HepG2 (cell line): ENCODE measurements around the gene SLAMF6. TPM values are rescaled to one million over a fixed set of nuclear protein-coding genes. Genes with fewer than 3 reads are reported as not detected.

Experiments used
- ATAC-seq: fragments of 200-7000 bp; cut with Tn5 transposase; 3 replicates; pipeline ENCODE4 v1.9.1; 2020; ENCODE audit warnings: mild to moderate bottlenecking, moderate library complexity
- BruUV-seq: library from RNA; stranded (reverse); fragments of 400-500 nt; replicated peaks from 2 replicates; lab custom pipeline; 2021; lab: Mats Ljungman, UMichigan
- CTCF ChIA-PET: fragments of 300-600 bp; formaldehyde crosslinking; extraction: SDS; loops from one replicate; lab custom pipeline; 2021; ENCODE audit warnings: low total read pairs, inconsistent platforms, low intra/inter-chr PET ratio; lab: Yijun Ruan, JAX
- POLR2A ChIA-PET: fragments of 350-600 bp; sonication (Branson Sonifier 250); formaldehyde crosslinking; loops from one replicate; lab custom pipeline; 2020; ENCODE audit warnings: antibody characterized with exemption, inconsistent platforms; lab: Yijun Ruan, JAX
- DNase-seq: peaks from one replicate; pipeline ENCODE4 v3.0.0-alpha.2; 2015; ENCODE audit warnings: low spot score
- FAIRE-seq: peaks from 3 replicates; lab custom pipeline; 2011; peaks lifted over from hg19 to GRCh38; lab: Jason Lieb, UNC
- H2AFZ ChIP-seq: one replicate; pipeline ENCODE4 v1.6.1; 2011; ENCODE audit warnings: low read length, inconsistent platforms
- H3K27ac ChIP-seq: fragments of 300-600 bp; 3 replicates; pipeline ENCODE4 v1.8.0; 2011; ENCODE audit warnings: mixed run types, mild to moderate bottlenecking, mixed read lengths, low read length, inconsistent platforms; ENCODE audit not compliant: insufficient read depth; ENCODE audit errors: extremely low read length
- H3K27me3 ChIP-seq, 2 experiments: fragments of 200-600 bp in 1 of 2; 2 replicates in 1 of 2; 3 replicates in 1 of 2; pipeline versions ENCODE4 v1.6.0 to v1.8.0; 2011; ENCODE audit warnings: low read length in 2 of 2, mild to moderate bottlenecking in 2 of 2, moderate library complexity in 2 of 2, inconsistent platforms in 1 of 2; ENCODE audit not compliant: insufficient read depth in 2 of 2, control insufficient read depth in 1 of 2
- H3K36me3 ChIP-seq, 2 experiments: fragments of 200-600 bp in 1 of 2; replicated peaks in 1 of 2; 2 replicates in 1 of 2; 3 replicates in 1 of 2; pipeline versions ENCODE4 v1.5.1 to v1.8.0; 2011; ENCODE audit warnings: low read length in 2 of 2, inconsistent platforms in 1 of 2; ENCODE audit not compliant: insufficient read depth in 2 of 2, control insufficient read depth in 1 of 2
- H3K4me1 ChIP-seq: 2 replicates; pipeline ENCODE4 v1.5.1; 2012; ENCODE audit warnings: low read length, inconsistent platforms; ENCODE audit not compliant: insufficient read depth
- H3K4me2 ChIP-seq: 2 replicates; pipeline ENCODE4 v1.6.0; 2011; ENCODE audit warnings: low read depth, low read length, inconsistent platforms
- H3K4me3 ChIP-seq, 3 experiments: fragments of 200-600 bp in 1 of 3; sonication (generic), shearing (Covaris generic) in 1 of 3; replicated peaks in 1 of 3; 2 replicates each; pipeline ENCODE4 v1.5.1; 2011 to 2016; ENCODE audit warnings: low read length in 3 of 3, inconsistent platforms in 2 of 3, low read depth in 2 of 3, mild to moderate bottlenecking in 2 of 3, control low read depth in 1 of 3, mixed read lengths in 1 of 3; ENCODE audit not compliant: insufficient read depth in 1 of 3
- H3K79me2 ChIP-seq: one replicate; pipeline ENCODE4 v1.6.1; 2011; ENCODE audit warnings: low read length, inconsistent platforms; ENCODE audit not compliant: insufficient read depth
- H3K9ac ChIP-seq: 2 replicates; pipeline ENCODE4 v1.6.0; 2011; ENCODE audit warnings: mild to moderate bottlenecking, low read depth, low read length, inconsistent platforms; ENCODE audit not compliant: insufficient read depth
- H3K9me3 ChIP-seq: 2 replicates; pipeline ENCODE4 v1.5.1; 2012; ENCODE audit warnings: mild to moderate bottlenecking, low read length
- H4K20me1 ChIP-seq: 2 replicates; pipeline ENCODE4 v1.6.0; 2011; ENCODE audit warnings: inconsistent platforms, mild to moderate bottlenecking, low read length, moderate library complexity; ENCODE audit not compliant: insufficient read depth
- AHR ChIP-seq: IDR thresholded peaks from 2 replicates; pipeline ENCODE4 v1.6.1; 2018; ENCODE audit warnings: missing genetic modification reagents, missing compliant biosample characterization
- ARHGAP35 ChIP-seq: sonication (generic); formaldehyde crosslinking; IDR thresholded peaks from 2 replicates; pipeline ENCODE4 v1.9.0; 2022; ENCODE audit warnings: mild to moderate bottlenecking, inconsistent platforms, moderate library complexity, missing genetic modification reagents, borderline replicate concordance
- ERF ChIP-seq: IDR thresholded peaks from 2 replicates; pipeline ENCODE4 v1.6.1; 2018; ENCODE audit warnings: missing biosample characterization, missing genetic modification reagents
- HNF4G ChIP-seq, 2 experiments: sonication (generic) in 1 of 2; formaldehyde crosslinking in 1 of 2; IDR thresholded peaks; 2 replicates each; pipeline versions ENCODE4 v1.4.0 to v1.6.1; 2011 to 2020; ENCODE audit warnings: borderline replicate concordance in 2 of 2, low read depth in 2 of 2, mild to moderate bottlenecking in 2 of 2, low read length in 1 of 2, missing genetic modification reagents in 1 of 2, moderate library complexity in 1 of 2
- MATR3 ChIP-seq: sonication (generic); formaldehyde crosslinking; IDR thresholded peaks from 2 replicates; pipeline ENCODE4 v1.4.0; 2020; ENCODE audit warnings: missing genetic modification reagents
- PCBP2 ChIP-seq: fragments of 200-400 bp; formaldehyde crosslinking; optimal IDR thresholded peaks from 2 replicates; pipeline ENCODE3; 2018; ENCODE audit warnings: low read length, low read depth; ENCODE audit not compliant: poor library complexity, severe bottlenecking
- SKI ChIP-seq: fragments of 450-650 bp; IDR thresholded peaks from one replicate; pipeline ENCODE4 v1.6.1; 2018; ENCODE audit warnings: mild to moderate bottlenecking; ENCODE audit not compliant: partially characterized antibody
- ZBTB7B ChIP-seq: sonication (generic); formaldehyde crosslinking; IDR thresholded peaks from 2 replicates; pipeline ENCODE4 v1.4.0; 2020; ENCODE audit warnings: missing genetic modification reagents
- ZNF367 ChIP-seq: sonication (generic); formaldehyde crosslinking; IDR thresholded peaks from 2 replicates; pipeline ENCODE4 v1.4.0; 2020; ENCODE audit warnings: missing genetic modification reagents, borderline replicate concordance
- ZSCAN20 ChIP-seq: sonication (generic); formaldehyde crosslinking; IDR thresholded peaks from 2 replicates; pipeline ENCODE4 v1.4.0; 2020; ENCODE audit warnings: missing genetic modification reagents, mild to moderate bottlenecking, borderline replicate concordance
- WGBS: methylation state at CpG from one replicate; pipeline ENCODE4 v1.1.6; 2017; ENCODE audit warnings: low lambda C conversion rate; 5-methylcytosine and 5-hydroxymethylcytosine counted together
- in situ Hi-C: cut with HindIII; loops from 2 replicates; pipeline ENCODE4 v1.10.0; 2017; ENCODE audit warnings: low pct_unique_long_range_greater_than_20kb; ENCODE audit not compliant: extremely low pct_ligation_motif_present
- intact Hi-C: fragments of 100-400 bp; cut with micrococcal nuclease; formaldehyde crosslinking; loops from one replicate; pipeline ENCODE4 v1.10.0; 2022; ENCODE audit not compliant: unreplicated experiment
- polyA plus RNA-seq, 8 experiments: library from polyadenylated mRNA; depleted of rRNA in 3 of 8; stranded (reverse) in 7 of 8; unstranded in 1 of 8; fragments of >200 nt; fragmentation: Illumina TruSeq in 4 of 8; extraction: Trizol in 4 of 8; gene quantifications; 2 replicates each; pipeline versions ENCODE4 v1.2.1 to v1.2.3, GENCODE V29; 2011 to 2016; ENCODE audit warnings: low read depth in 4 of 8, missing spikeins in 1 of 8, mixed read lengths in 1 of 8; ENCODE audit not compliant: insufficient read depth in 1 of 8
- total RNA-seq, 5 experiments: library from RNA; depleted of rRNA; stranded (reverse); fragments of >200 nt; fragmentation: Illumina TruSeq; extraction: Trizol; gene quantifications; 2 replicates each; pipeline ENCODE4 v1.2.3, GENCODE V29; 2016; ENCODE audit warnings: low read depth in 1 of 5
- TF ChIP-seq, protein P1 (sequence below): sonication (generic); formaldehyde crosslinking; IDR thresholded peaks from 2 replicates; pipeline ENCODE4 v1.4.0; 2020; ENCODE audit warnings: mild to moderate bottlenecking, missing genetic modification reagents
- TF ChIP-seq, protein P2 (sequence below): IDR thresholded peaks from 2 replicates; pipeline ENCODE4 v1.4.0; 2020; ENCODE audit warnings: mild to moderate bottlenecking, missing genetic modification reagents

Gene SLAMF6
- total and polyA plus RNA-seq, 2 of the 13 experiments (the other 11 are each of a cell fraction or from before 2014, with no cell fraction given), result not detected

DNA sequence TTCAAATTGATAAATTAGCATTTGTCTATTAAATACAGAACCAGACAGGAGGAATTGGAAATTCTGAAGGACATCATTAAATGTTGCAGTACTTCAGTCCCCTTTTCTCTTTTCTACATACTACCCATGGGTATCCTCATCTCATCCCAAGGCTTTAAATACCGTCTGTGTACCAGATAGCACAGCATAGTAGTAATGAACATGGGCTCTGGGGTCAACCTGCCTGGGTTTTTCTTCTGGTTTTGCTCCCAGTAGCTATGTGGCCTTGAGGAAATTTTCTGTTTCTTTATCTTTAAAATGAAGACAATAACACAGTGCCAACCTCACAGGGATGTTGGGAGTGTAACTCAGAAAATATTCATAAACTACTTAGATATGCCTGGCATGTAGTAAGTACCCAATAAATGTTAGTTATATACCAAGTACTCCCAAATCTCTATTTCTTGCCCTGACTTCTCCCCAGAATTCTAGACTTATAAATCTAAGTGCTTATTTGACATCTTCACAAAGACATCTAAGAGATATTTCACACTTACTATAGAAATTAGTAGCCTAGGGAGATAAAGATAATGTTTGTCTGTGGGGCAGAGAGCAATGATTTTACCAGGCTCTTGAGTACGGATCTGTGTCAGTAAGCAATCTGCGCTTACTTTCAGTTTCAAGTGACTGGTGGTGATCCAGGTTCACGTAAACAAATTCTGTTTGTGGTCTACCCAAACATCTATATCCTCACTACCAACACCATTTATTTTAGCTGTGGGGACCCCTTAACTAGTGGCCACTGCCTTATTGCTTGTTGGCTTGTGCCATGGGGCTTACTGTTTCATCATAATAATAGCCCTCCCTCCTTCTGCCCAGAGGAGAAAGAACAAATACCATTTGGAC, 85.4 kb downstream of the SLAMF6 start:
- FAIRE-seq (no peak), ATAC-seq (no peak), DNase-seq (no peak)
- Histone ChIP-seq H3K4me3 (no peak overlapping the region), H3K27ac (no peak overlapping the region), H3K9me3 (no peaks in the 10 kb centered on the region), H3K9ac (no peak overlapping the region), H3K4me1 (no peaks in the 10 kb centered on the region), H3K79me2 (no peaks in the 10 kb centered on the region), H2AFZ (no peak overlapping the region), H3K4me2 (no peak overlapping the region), H4K20me1 (no peaks in the 10 kb centered on the region), H3K36me3 (no peaks in the 10 kb centered on the region), H3K27me3 (no peaks in the 10 kb centered on the region)
- WGBS, result 27% methylated on average over 4 of the region's 4 CpGs
- intact Hi-C loops, result no loop called here
- ChIA-PET CTCF (no interaction called here), POLR2A (no interaction called here)
- TF ChIP-seq ERF (no peak), ZBTB7B (no peak), MATR3 (CRISPR knock-in tag) (no peak), ZSCAN20 (CRISPR knock-in tag) (no peak), PCBP2 (no peak), ZNF367 (no peak), ARHGAP35 (no peak), AHR (no peak), SKI (no peak), HNF4G (IDR thresholded peaks at IDR 0.05; ENCODE audit: borderline replicate concordance, low read depth, low read length) (no peak), HNF4G (CRISPR knock-in tag; IDR thresholded peaks at IDR 0.05; ENCODE audit: borderline replicate concordance, low read depth) (no peak)
- TF ChIP-seq, protein P1, sequence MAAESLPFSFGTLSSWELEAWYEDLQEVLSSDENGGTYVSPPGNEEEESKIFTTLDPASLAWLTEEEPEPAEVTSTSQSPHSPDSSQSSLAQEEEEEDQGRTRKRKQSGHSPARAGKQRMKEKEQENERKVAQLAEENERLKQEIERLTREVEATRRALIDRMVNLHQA, result no peak
- TF ChIP-seq, protein P2, sequence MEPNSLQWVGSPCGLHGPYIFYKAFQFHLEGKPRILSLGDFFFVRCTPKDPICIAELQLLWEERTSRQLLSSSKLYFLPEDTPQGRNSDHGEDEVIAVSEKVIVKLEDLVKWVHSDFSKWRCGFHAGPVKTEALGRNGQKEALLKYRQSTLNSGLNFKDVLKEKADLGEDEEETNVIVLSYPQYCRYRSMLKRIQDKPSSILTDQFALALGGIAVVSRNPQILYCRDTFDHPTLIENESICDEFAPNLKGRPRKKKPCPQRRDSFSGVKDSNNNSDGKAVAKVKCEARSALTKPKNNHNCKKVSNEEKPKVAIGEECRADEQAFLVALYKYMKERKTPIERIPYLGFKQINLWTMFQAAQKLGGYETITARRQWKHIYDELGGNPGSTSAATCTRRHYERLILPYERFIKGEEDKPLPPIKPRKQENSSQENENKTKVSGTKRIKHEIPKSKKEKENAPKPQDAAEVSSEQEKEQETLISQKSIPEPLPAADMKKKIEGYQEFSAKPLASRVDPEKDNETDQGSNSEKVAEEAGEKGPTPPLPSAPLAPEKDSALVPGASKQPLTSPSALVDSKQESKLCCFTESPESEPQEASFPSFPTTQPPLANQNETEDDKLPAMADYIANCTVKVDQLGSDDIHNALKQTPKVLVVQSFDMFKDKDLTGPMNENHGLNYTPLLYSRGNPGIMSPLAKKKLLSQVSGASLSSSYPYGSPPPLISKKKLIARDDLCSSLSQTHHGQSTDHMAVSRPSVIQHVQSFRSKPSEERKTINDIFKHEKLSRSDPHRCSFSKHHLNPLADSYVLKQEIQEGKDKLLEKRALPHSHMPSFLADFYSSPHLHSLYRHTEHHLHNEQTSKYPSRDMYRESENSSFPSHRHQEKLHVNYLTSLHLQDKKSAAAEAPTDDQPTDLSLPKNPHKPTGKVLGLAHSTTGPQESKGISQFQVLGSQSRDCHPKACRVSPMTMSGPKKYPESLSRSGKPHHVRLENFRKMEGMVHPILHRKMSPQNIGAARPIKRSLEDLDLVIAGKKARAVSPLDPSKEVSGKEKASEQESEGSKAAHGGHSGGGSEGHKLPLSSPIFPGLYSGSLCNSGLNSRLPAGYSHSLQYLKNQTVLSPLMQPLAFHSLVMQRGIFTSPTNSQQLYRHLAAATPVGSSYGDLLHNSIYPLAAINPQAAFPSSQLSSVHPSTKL (CRISPR knock-in tag), result no peak
- no TSS peak for BruUV-seq
- in situ Hi-C loops, result no loop called here
